Psoas muscle (tissue), 8 donors: ENCODE data around the gene NOB1. TPM values are rescaled to one million over a fixed set of nuclear protein-coding genes. Genes with fewer than 3 reads are reported as not detected.

Experiments
- ATAC-seq, 4 donors: fragments of 200-7000 bp; cut with Tn5 transposase; one replicate each; pipeline ENCODE4 v1.9.1; 2020; ENCODE audit warnings: moderate library complexity in 3 of 4, mild to moderate bottlenecking in 2 of 4
- DNase-seq, 2 donors: peaks; one replicate each; pipeline ENCODE4 v3.0.0-alpha.2; 2020
- H3K27ac ChIP-seq: fragments of 200-600 bp; one replicate; pipeline ENCODE4 v1.8.0; 2022
- H3K27me3 ChIP-seq, 3 donors: fragments of 200-600 bp in 1 of 3; one replicate each; pipeline versions ENCODE4 v1.6.1 to v1.8.0; 2013 to 2022; ENCODE audit warnings: low read length in 2 of 3, mild to moderate bottlenecking in 2 of 3, moderate library complexity in 1 of 3; ENCODE audit not compliant: insufficient read depth in 3 of 3
- H3K36me3 ChIP-seq, 2 donors: fragments of 200-600 bp in 1 of 2; one replicate each; pipeline versions ENCODE4 v1.6.1 to v1.8.0; 2013 to 2022; ENCODE audit warnings: low read depth in 1 of 2, mild to moderate bottlenecking in 1 of 2, moderate library complexity in 1 of 2; ENCODE audit not compliant: insufficient read depth in 1 of 2
- H3K4me1 ChIP-seq: fragments of 200-600 bp; one replicate; pipeline ENCODE4 v1.8.0; 2022
- H3K4me3 ChIP-seq: fragments of 200-600 bp; one replicate; pipeline ENCODE4 v1.8.0; 2022; ENCODE audit warnings: mild to moderate bottlenecking
- H3K9me3 ChIP-seq: fragments of 200-600 bp; one replicate; pipeline ENCODE4 v1.8.0; 2022
- CTCF ChIP-seq: fragments of 200-600 bp; IDR thresholded peaks from one replicate; pipeline ENCODE4 v1.8.0; 2022; ENCODE audit warnings: antibody characterized with exemption
- WGBS, 3 donors: extraction: QIAGEN DNeasy Blood & Tissue Kit; methylation state at CpG; one replicate each; pipeline versions ENCODE4 v1.1.6 to v1.1.7; 2013; 5-methylcytosine and 5-hydroxymethylcytosine counted together
- intact Hi-C, 2 donors: fragments of 100-400 bp; cut with DNase I; formaldehyde crosslinking; loops; one replicate each; pipeline versions ENCODE4 v1.11.0 to v1.14.2; 2022
- polyA plus RNA-seq, 3 donors: library from polyadenylated mRNA; stranded (reverse); fragments of 200-250 nt; gene quantifications; one replicate each; pipeline ENCODE4 v1.2.3, GENCODE V29; 2013
- total RNA-seq, 4 donors: library from RNA; stranded (reverse); fragmentation: NEBNext Ultra II Directional in 2 of 4; extraction: Animal tissue kit (Norgen Biotek cat#: 25700) in 2 of 4; gene quantifications; one replicate each; pipeline versions ENCODE4 v1.2.1 to v1.2.4, GENCODE V29; 2021 to 2023
- donor health status: healthy with polysubstance abuse.
- donor health status: DM: no; HTN: no; CAD: no; lungs with moderate emphysema.
- donor health status: Bipolar disorder and iron deficiency.
- donor health status: healthy.
- donor health status: DM: yes; HTN: yes; CAD: no.
- donor health status: DM: no; HTN: no; CAD: no.
- donor health status: DM: no; HTN: no; CAD: no.
- donor health status: DM: yes; HTN: yes; CAD: no.

The NOB1 gene
- total and polyA plus RNA-seq, 7 donors, result 29.3 to 60.6 (median 42.5) TPM

GRCh38 chr16:69720822-69721430, 33.8 kb downstream of the NOB1 start:
- DNase-seq (no peak), ATAC-seq (no peak)
- Histone ChIP-seq H3K4me1 (peaks cover 11% of the 10 kb centered on the region), H3K9me3 (no peaks in the 10 kb centered on the region), H3K27ac (no peak overlapping the region), H3K4me3 (no peak overlapping the region), H3K36me3 (peaks cover 0 to 58% of the 10 kb centered on the region in 2 donors), H3K27me3 (no peaks in the 10 kb centered on the region)
- intact Hi-C loops, result no loop called here
- 89 to 94% (median 91%) methylated on average over 10 of the region's 10 CpGs for WGBS, 3 donors
- no peak for TF ChIP-seq CTCF

- 81 to 86% (median 84%) methylated on average over 10 of the region's 10 CpGs for WGBS, 3 donors
- Histone ChIP-seq H3K4me3 (no peak overlapping the region), H3K27ac (no peak overlapping the region), H3K36me3 (peaks cover 0 to 78% of the 10 kb centered on the region in 2 donors), H3K4me1 (no peaks in the 10 kb centered on the region), H3K9me3 (no peaks in the 10 kb centered on the region), H3K27me3 (no peaks in the 10 kb centered on the region)
- DNase-seq (no peak), ATAC-seq (no peak)
- intact Hi-C loops, result no loop called here
- no peak for TF ChIP-seq CTCF
These were observed 36.5 kb downstream of the NOB1 start for GRCh38 chr16:69718111-69718764.

- Histone ChIP-seq H3K4me1 (no peaks in the 10 kb centered on the region), H3K27ac (no peak overlapping the region), H3K9me3 (no peaks in the 10 kb centered on the region), H3K27me3 (no peaks in the 10 kb centered on the region), H3K4me3 (no peak overlapping the region), H3K36me3 (peaks cover 0 to 79% of the 10 kb centered on the region in 2 donors)
- no peak for TF ChIP-seq CTCF
- 87 to 90% (median 88%) methylated on average over 6 of the region's 6 CpGs for WGBS, 3 donors
- no peak for DNase-seq
- ATAC-seq, result no peak
- intact Hi-C loops, result no loop called here
These were observed 37.7 kb downstream of the NOB1 start for GRCh38 chr16:69717066-69717465.

GRCh38 chr16:69712914-69713581, 41.7 kb downstream of the NOB1 start:
- 86 to 91% (median 88%) methylated on average over 9 of the region's 9 CpGs for WGBS, 3 donors

More at GRCh38 chr16:69712914-69713581, 41.7 kb downstream of the NOB1 start:
- H3K36me3 ChIP-seq, result peaks cover 0 to 92% of the 10 kb centered on the region in 2 donors
- H3K4me3 ChIP-seq, result no peak overlapping the region
- TF ChIP-seq CTCF, result no peak
- DNase-seq, result no peak
- no peaks in the 10 kb centered on the region for H3K27me3 ChIP-seq
- H3K9me3 ChIP-seq, result no peaks in the 10 kb centered on the region
- H3K27ac ChIP-seq, result no peak overlapping the region
- intact Hi-C loops, result no loop called here
- no peaks in the 10 kb centered on the region for H3K4me1 ChIP-seq
- no peak for ATAC-seq
